HG03095 (cell line): ENCODE results near the gene GID8.

Experiments used
- ATAC-seq: cut with Tn5 transposase; IDR thresholded peaks from one replicate; pipeline ENCODE4 v1.9.1; 2021; ENCODE audit warnings: moderate library complexity; ENCODE audit not compliant: unreplicated experiment

The GID8 gene

DNA sequence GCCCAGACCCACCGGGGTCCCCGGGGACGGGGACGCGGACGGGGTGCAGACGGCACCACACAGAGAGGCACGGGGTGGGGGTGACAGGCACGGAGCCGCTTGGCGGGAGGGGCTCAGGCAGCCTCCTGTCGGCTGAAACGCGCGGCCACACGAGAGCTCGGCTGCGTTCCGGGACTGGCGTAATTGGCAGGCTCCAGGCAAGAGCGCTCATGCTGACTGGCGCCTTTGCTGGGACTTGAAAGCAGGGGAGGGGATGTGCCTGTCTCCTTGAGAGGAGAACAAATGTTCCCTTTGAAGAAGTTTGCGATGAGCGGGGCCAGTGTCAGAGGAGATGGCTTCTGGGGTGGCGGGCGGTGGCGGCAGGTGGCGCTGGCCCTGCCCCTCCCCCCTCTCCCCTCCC is 43.0 kb downstream of the GID8 start:
- no peak for ATAC-seq

DNA sequence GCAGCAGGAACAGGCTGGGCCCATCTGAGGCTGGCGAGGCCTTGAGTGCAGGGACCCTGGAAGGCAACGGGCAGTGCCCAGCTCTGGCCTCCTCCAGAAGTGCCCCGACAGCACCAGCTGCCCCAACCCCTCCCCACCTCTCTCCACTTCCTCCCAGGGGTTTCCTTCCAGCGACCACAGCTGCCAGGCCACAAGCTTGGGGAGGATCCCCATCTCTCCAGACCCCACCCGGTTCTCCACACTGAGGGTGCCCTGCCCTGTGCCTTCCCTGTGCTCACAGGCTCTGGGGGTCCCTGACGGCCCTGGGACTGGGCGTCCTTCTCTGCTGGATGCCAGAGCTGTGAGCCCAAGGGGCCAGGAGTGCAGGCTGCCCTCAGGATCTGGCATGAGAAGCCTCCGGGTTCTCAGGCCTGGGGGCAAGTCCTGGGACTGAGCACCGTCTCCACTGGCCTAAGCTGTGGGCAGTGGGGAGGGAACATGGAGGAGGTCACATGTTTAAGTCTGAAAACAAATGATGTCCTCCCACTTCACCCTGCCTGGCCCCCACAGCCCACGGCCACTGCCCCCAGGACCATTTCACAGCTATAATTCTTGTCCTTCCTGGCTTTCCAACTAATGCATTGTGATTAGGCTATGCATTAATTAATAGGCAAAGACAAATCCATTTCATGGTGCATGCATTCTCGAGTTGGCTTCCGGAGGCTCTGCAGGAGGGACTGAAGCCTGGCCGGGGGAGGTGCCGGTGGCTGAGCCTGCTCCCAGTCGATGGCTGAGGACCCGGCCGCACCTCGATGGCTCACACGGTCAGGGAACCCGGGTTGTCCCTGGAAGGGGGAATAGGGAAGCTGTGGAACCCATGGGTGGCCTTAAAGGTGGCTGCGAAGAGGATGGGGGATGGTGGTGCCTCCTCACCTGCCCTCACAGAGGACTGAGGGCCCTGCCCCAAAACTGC is 44.5 kb downstream of the GID8 start:
- ATAC-seq: no peak

DNA sequence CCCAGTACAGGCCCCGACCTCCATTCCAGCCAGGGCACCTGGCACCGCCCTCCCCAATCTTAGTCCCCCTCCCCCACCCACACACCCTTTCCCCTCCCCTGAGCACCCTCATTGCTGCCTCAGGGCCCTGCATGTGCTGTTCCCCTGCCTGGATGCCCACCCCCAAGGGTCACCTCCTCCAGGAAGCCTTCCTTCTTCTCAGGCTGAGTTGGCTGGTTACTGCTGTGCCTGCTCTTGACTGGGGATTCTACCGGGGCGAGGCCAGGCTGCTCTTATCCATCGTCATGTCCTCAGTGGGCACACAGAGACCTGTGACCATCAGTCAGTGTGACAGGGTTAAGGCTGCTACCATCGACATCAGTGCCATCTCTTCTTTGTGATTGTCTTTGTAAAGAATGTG is 45.3 kb downstream of the GID8 start:
- no peak for ATAC-seq

DNA sequence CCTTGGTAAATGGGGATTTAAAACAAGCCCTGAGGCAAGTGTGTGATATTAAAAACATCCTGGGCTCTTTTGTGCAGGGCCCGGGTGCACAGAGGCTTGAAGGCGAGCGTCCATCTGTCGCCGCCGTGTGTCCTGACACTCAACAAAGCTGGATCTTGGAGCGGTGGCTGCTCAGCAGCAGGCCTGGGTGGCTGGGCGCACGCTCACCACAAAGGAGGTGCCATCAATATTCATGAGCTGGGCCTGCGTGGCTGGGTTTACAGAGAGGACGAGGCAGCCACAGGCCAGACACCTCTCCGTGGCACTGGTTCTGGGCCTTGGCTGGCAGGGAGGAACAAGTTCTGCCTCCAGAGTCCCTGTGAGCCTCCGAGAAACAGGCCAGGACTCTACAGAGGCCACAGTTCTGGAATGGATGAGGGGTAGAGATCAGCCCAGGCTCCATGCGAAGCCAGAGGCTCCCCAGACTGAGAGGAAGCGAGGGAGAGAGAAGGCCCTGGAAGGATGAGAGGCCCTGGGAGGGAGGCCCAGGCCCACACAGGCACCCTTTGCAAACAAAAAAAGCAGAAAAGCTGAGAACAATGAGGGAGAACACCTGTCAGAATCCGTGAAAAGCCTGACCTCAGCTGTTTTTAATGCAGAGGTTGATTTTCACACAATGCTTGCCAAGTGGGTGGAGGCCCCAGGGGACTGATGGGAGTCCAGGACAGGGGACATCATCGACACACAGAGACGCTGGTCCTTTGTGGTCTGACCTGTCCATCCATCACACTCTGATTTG is 46.9 kb downstream of the GID8 start:
- no peak for ATAC-seq

DNA sequence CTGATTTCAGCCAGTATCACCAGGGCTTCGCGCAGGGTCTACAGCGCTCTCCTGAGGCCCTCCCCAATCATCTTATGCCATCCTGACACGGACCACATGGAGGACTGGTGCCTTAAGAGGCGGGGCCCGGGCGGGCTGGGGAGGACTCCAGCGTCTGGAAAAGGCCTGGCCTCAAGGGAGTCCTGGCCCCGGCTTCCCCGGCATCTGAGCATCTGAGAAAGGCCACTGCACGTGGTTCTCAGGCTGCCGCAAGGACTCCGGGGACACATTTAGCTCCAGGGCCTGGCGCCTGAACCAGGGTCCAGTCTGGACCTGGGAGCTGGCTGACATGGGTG is 47.5 kb downstream of the GID8 start:
- ATAC-seq: no peak

DNA sequence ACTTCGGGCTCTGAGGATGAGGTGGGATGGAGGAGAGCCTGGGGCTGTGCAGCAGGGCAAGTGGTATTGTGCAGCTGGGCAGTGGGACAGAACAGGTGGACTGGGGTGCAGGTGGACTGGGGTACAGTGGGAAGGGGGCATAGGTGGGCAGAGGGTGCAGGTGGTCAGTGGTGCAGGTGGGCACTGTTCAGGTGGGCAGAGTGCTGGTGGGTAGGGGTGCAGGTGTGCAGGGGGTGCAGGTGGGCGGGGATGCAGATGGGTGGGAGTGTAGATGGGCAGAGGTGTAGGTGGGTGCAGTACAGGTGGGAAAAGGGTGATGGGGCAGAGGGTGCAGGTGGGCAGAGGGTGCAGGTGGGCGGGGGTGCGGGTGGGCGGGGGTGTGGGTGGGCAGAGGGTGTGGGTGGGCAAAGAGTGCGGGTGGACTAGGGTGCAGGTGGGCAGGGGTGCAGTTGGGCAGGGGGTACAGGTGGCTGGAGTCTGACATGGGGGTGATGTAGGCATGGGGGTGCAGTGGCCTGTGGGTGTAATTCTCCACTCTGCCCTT is 48.4 kb downstream of the GID8 start:
- ATAC-seq: no peak

DNA sequence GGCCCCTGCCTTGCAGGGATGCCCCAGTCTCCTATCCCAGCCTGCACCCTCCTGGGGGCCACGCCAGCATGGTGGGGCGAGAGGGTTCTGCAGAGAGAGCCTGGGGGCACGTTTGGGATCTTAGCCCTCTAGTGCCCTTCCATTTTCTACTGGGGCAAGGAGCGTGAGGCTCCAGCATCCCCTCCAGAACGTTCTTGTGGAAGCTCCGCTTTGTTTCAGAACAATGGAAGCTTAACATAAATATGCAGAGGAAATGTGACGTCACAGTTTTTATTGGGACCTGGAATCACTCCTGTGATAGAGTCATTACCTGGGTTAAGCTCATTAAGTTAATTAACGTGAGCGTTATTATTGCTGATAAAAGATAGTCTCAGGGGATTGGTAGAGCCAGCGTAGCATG is 49.2 kb downstream of the GID8 start:
- ATAC-seq: no peak

DNA sequence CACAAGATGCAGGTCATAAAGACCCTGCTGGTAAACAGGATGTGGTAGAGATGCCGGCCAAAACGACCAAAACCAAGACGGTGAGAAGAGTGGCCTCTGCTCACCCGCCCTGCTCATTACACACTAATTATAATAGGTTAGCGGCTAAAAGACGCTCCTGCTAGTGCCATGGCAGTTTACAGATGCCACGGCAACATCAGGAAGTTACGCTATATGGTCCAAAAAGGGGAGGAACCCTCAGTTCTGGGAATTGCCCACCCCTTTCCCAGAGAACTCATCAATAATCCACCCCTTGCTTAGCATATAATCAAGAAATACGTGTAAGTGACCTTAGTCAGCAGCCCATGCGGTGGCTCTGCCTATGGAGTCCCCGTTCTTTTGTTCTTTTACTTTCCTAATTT is 51.3 kb downstream of the GID8 start:
- ATAC-seq: no peak

DNA sequence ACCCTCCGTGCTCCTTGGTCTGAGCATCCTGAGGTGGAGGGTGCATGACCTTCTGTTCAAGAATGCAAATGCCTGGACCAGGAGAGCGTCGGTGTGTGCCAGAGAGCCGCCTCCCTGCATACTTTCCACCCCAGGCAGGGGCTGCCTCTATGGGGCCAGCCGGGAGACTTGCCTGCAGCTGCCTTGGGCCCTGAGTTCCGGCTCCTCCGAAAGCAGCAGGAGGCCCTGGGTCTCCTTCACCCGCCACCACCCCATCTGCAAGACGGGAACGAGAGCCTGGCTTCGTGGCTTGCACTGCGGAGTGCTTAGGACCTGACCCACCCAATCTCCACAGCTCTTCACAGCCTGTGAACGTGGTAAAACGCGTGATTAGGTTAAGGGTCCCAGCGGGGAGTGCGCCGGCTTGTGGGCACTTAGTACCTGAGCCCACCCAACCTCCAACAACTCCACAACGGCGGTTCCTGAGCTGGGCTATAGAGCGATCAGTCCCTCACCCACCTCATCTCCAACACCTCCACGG is 52.4 kb downstream of the GID8 start:
- no peak for ATAC-seq

DNA sequence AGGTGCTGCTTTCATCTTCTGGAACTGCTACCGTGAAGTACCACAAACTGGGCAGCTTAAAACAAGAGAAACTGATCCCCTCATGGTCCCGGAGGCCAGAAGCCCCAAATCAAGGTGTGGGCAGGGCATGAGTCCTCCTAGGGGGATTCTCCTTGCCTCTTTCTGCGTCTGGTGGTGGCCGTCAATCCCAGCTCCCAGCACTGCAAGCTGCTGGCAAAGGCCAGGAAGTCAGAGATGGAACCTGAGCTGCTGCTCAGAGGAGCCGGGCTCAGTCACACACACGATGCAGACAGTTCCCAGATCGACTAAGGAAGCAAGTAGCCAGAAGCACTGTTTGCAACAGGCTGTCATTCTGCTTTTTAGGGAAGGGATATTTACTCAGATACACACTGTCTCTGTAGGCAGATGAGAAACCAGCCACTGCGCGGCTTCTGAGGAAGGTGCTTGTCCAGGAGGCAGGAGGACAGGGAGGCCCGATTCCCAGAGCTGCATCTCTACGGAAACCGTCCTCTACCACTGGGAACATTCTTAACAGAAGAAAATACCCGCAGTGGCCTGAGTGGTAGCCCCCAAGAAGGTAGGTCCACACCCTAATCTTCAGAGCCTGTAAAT is 53.4 kb downstream of the GID8 start:
- no peak for ATAC-seq

DNA sequence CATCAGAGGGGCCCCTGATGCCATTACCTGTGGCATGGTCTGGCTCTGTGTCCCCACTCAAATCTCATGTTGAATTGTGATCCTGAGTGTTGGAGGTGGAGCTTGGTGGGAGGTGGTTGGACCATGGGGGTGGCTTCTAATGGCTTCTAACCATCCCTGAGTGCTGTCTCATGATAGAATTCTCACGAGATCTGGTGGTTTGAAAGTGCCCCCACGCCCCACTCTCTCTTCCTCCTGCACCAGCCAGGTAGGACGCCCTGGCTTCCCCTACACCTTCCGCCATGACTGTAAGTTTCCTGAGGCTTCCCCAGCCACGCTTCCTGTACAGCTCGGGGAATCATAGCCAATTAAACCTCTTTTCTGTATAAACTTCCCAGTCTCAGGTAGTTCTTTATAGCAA is 53.9 kb downstream of the GID8 start:
- no peak for ATAC-seq

DNA sequence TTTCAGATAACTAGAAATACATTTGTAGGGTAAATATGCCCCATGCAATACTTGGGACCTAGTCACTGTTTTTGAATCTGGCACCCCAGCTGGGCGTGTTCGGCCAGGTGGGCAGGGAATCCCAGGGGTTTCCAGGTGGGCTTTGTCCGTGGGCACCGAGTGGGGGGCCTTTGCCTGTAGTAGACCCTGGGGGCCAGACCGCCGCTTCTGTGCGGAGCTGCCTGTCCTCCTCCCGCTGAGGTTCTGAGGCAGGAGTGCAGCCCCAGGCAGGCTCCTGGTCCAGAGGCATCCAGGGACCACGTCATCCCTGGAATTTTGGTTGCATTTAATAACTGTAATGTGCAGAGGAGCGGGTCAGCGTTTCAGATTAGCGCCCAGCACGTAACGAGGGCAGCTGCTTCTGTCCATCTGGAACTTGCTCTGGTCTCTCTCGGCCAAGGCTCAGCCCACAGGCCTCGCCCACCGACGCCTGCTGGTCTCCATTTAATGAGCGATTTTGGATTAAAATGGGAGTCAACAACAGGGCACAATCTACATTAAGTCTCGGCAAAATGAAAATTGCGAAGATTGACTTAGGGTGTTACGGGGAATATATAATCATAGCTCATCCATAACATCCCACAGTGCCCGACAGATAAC is 56.0 kb downstream of the GID8 start:
- ATAC-seq: no peak

DNA sequence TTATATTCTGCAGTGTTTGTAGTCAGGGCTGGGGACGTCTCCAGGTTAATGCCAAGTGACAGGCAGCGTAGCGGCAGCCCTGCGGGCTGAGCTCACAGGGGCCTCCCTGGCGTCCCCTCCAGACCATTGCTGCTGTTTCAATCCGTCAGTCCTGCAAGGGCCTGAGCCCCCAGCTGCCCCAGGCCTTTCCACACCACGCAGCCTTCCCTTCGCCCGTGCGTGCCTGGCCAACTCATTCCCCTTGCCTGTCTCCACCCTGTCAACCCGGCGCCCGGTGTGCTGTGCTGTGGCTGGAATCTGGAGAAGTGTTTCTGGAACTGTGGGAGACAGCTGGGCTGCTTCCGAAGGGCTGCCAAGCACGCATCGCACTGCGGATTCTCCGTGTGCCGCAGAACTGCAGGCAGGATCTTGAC is 56.9 kb downstream of the GID8 start:
- ATAC-seq: no peak

DNA sequence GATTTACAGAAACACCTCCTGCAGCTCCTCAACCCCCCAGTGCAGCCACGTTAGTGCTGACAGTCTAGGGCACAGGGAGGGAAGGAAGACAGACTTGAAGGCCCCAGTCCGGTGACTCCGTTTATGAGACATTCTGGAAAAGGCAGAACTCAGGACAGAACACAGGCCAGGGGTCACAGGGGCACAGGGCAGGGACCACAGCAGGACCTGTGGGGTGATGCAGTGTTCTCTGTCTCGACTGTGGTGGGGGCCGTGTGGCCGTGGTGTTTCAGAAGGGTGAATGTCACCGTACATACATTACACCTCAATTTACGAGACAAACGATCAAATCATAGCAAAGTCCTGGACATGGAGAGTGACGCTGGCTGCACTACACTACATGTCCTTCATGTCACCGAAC is 57.5 kb downstream of the GID8 start:
- no peak for ATAC-seq

DNA sequence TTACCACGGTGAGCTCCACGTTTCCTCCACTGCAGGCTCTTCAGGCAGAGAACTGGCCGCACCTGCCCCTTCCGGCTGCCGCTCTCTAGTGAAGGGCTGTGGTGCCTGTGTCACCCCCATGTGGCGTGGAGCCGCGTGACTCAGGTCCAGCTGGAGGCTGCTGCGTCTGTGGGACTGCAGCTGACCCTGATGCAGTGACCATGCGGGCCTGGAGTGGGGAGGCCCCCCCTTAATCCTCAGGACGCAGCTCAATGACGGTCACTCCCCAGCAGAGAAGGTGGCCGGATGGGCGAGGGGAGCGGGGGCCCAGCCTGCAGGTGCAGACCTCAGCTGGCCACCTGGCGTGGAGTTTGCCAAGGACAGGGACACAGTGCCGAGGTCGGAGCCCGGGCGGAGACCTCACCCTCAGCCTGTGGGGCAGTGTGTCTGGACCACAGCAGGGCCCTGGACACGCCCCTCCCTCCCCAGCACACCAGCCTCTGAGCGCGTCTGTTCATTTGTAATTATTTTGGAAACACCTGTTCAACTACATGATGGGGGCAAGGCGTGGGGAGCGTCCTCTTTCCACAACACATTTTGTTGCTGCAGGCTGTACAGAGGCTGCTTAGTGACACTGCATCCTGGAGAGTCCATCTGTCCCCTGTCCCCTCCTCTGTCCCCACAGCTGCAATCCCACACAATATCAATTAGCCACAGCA is 58.1 kb downstream of the GID8 start:
- ATAC-seq: no peak

DNA sequence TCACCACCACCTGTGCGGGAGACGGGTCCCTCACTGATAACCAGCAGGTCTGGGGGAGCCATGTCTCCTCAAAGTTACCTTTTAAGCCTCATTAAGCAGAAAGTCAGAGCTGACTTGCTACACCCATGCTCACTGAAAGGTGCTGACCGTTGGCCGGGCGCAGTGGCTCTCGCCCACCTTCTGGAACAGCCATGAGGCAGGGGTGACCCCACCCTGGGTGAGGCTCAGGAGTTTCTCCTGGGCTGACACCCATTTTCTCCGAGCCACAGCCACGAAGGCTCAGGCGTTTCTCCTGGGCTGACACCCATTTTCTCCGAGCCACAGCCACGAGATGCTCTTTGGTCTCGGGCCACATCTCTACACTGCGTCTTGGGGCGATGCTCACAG is 58.6 kb downstream of the GID8 start:
- ATAC-seq: no peak

DNA sequence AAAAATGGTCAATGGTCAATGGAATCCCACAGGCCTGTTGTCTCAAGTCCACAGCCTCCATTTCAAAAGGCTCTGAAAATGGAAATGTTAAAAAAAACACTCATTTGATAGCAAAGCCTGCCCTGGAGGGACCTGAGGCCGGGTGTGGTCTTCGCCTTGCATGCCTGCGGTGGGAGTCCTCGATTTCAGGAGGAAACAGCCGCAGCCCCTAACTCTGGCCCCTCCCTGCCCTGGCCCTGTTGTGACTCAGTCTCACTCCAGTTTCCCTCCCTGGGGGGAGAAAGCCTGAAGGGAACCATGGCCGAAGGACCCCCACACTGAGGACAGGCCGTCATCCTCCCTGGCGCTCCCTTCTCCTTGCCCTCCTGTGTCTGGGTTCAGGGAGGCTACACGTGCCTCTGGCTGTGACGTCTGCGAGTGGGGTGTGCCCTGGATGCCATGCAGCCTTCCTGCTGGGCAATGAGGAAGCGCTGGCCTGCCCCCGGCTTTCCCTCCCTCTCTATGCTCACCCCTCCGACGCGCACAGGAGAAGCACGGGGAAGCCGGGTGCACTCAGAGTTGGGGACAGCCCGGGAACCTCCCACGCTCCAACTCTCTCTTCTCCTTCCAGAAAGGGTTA is 59.6 kb downstream of the GID8 start:
- no peak for ATAC-seq
